ENCODE results near the gene SLC5A11. TPM values are rescaled to one million over a fixed set of nuclear protein-coding genes. Genes with fewer than 3 reads are reported as not detected.

SLC5A11 gene
- total and polyA plus RNA-seq, 5 donors = 0.02 TPM; not detected in 4

GRCh38 chr16:24900230-24900629, 54.5 kb downstream of the SLC5A11 start:
- H3K27me3 ChIP-seq (ENCODE audit: control insufficient read depth, insufficient read depth) = no peaks in the 10 kb centered on the region
- H3K27ac ChIP-seq (ENCODE audit: low read length) = no peak overlapping the region
- no peaks in the 10 kb centered on the region for H3K9me3 ChIP-seq (ENCODE audit: control insufficient read depth, low read length)
- H3K4me1 ChIP-seq (ENCODE audit: control insufficient read depth, insufficient read depth, low read length) = no peaks in the 10 kb centered on the region
- intact Hi-C loops (cut with DNase I) = no loop called here
- no peak overlapping the region for H3K4me3 ChIP-seq (ENCODE audit: low read length)
- DNase-seq = no peak
- no peak for ATAC-seq

GRCh38 chr16:24906199-24906808, 60.5 kb downstream of the SLC5A11 start:
- H3K4me1 ChIP-seq (ENCODE audit: control insufficient read depth, insufficient read depth, low read length) = no peaks in the 10 kb centered on the region
- ATAC-seq (no peak), DNase-seq (no peak)
- no peak overlapping the region for H3K4me3 ChIP-seq (ENCODE audit: low read length)
- H3K27me3 ChIP-seq (ENCODE audit: control insufficient read depth, insufficient read depth) = no peaks in the 10 kb centered on the region
- intact Hi-C loops (cut with DNase I) = no loop called here
- no peaks in the 10 kb centered on the region for H3K9me3 ChIP-seq (ENCODE audit: control insufficient read depth, low read length)
- no peak overlapping the region for H3K27ac ChIP-seq (ENCODE audit: low read length)
- 46% methylated on average over 14 of the region's 14 CpGs for WGBS

GRCh38 chr16:24906901-24907300, 61.1 kb downstream of the SLC5A11 start:
- no peak overlapping the region for H3K4me3 ChIP-seq (ENCODE audit: low read length)
- DNase-seq = no peak
- no peak overlapping the region for H3K27ac ChIP-seq (ENCODE audit: low read length)
- intact Hi-C loops (cut with DNase I) = no loop called here
- no peak for ATAC-seq
- WGBS = 88% methylated on average over 10 of the region's 10 CpGs
- no peaks in the 10 kb centered on the region for H3K27me3 ChIP-seq (ENCODE audit: control insufficient read depth, insufficient read depth)
- no peaks in the 10 kb centered on the region for H3K9me3 ChIP-seq (ENCODE audit: control insufficient read depth, low read length)
- no peaks in the 10 kb centered on the region for H3K4me1 ChIP-seq (ENCODE audit: control insufficient read depth, insufficient read depth, low read length)

DNA sequence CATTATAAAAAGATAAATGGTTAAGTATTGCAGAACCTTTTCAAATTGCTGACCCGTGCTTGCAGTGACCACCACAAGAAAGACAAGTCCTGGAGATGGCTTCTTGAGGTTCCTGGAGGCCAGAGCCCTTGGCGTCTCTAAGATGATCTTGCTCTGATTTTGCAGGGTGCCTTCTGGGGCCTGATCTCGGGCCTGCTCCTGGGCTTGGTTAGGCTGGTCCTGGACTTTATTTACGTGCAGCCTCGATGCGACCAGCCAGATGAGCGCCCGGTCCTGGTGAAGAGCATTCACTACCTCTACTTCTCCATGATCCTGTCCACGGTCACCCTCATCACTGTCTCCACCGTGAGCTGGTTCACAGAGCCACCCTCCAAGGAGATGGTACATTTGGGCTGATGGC, 63.0 kb downstream of the SLC5A11 start:
- Histone ChIP-seq H3K9me3 (ENCODE audit: control insufficient read depth, low read length) (no peaks in the 10 kb centered on the region), H3K4me1 (ENCODE audit: control insufficient read depth, insufficient read depth, low read length) (no peaks in the 10 kb centered on the region), H3K4me3 (ENCODE audit: low read length) (no peak overlapping the region), H3K27me3 (ENCODE audit: control insufficient read depth, insufficient read depth) (no peaks in the 10 kb centered on the region), H3K27ac (ENCODE audit: low read length) (no peak overlapping the region)
- DNase-seq (no peak), ATAC-seq (no peak)
- intact Hi-C loops (cut with DNase I) = no loop called here
- 90% methylated on average over 10 of the region's 10 CpGs for whole genome bisulfite sequencing

DNA sequence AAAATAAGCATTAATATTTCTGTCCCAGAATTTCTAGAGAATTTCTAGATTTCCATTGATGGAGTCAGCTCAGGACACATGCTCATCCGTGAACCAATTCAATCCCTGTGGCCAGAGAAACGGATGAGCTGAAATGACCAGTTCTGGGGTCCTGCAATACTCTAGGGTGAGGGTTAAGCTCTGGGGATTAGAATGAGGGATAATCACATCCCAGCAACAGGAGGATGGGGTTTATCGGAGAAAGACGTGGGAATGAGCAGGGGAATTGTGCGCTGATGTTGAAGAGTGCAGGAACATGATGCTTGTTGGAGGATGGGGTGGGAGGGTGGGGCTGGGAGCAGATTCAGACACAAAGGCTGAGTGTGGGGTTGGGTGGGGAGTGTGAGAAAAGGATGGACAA, 64.1 kb downstream of the SLC5A11 start:
- no peaks in the 10 kb centered on the region for H3K4me1 ChIP-seq (ENCODE audit: control insufficient read depth, insufficient read depth, low read length)
- H3K27ac ChIP-seq (ENCODE audit: low read length) = no peak overlapping the region
- no peaks in the 10 kb centered on the region for H3K9me3 ChIP-seq (ENCODE audit: control insufficient read depth, low read length)
- no peaks in the 10 kb centered on the region for H3K27me3 ChIP-seq (ENCODE audit: control insufficient read depth, insufficient read depth)
- no peak for DNase-seq
- WGBS = 70% methylated on average over 5 of the region's 5 CpGs
- no peak for ATAC-seq
- no peak overlapping the region for H3K4me3 ChIP-seq (ENCODE audit: low read length)
- intact Hi-C loops (cut with DNase I) = no loop called here

DNA sequence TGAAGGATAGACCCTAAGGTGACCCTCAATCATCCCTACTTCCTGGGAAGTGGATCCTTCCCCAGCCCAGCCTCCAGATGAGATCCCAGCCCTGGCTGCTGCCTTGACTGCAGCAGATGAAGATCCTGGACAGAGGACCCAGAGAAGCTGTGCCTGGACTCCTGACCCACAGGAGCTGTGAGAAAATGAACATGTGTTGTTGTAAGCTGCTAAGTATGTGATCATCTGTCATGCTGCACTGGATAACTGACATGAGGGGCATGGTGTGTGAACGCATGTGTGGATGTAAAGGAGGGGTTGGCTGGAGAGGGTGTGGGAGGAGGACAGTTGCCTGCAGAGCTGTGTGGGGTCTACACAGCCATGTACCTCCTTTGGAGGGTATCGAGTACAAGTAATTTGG, 69.3 kb downstream of the SLC5A11 start:
- H3K27ac ChIP-seq (ENCODE audit: low read length) = no peak overlapping the region
- H3K4me1 ChIP-seq (ENCODE audit: control insufficient read depth, insufficient read depth, low read length) = no peaks in the 10 kb centered on the region
- intact Hi-C loops (cut with DNase I) = no loop called here
- H3K4me3 ChIP-seq (ENCODE audit: low read length) = no peak overlapping the region
- ATAC-seq (no peak), DNase-seq (no peak)
- 72% methylated on average over 2 of the region's 2 CpGs for WGBS
- no peaks in the 10 kb centered on the region for H3K27me3 ChIP-seq (ENCODE audit: control insufficient read depth, insufficient read depth)
- H3K9me3 ChIP-seq (ENCODE audit: control insufficient read depth, low read length) = no peaks in the 10 kb centered on the region

DNA sequence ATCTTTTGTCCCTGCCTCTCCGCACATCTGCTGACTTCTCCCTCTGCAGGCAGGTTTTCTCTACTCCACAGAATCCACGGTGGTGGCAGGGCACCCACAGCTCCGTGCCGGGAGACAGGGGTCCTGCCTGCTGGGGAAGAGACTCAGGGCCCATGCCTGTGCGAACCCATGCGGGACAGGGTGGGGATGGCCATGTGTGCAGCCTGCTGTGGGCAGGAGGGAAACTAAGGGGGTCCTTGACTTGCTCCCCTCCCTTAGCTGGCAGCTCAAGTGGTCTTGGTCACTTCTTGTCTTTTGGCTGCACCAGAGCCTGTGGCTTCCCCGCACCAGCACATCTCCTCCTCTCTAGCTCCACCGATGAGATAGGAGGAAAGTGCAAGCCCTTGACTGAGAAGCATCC, 69.8 kb downstream of the SLC5A11 start:
- peak in 1 of 2 donors; percentile 29 for ATAC-seq
- WGBS = 82% methylated on average over 8 of the region's 8 CpGs
- intact Hi-C loops (cut with DNase I) = no loop called here

GRCh38 chr16:24917236-24917635, 71.5 kb downstream of the SLC5A11 start:
- no peak for ATAC-seq
- no peak overlapping the region for H3K27ac ChIP-seq (ENCODE audit: low read length)
- H3K4me3 ChIP-seq (ENCODE audit: low read length) = no peak overlapping the region
- H3K4me1 ChIP-seq (ENCODE audit: control insufficient read depth, insufficient read depth, low read length) = no peaks in the 10 kb centered on the region
- WGBS = 92% methylated on average over 6 of the region's 6 CpGs
- no peaks in the 10 kb centered on the region for H3K27me3 ChIP-seq (ENCODE audit: control insufficient read depth, insufficient read depth)
- intact Hi-C loops (cut with DNase I) = no loop called here
- no peak for DNase-seq
- H3K9me3 ChIP-seq (ENCODE audit: control insufficient read depth, low read length) = no peaks in the 10 kb centered on the region

More for the DNA sequence above, 69.8 kb downstream of the SLC5A11 start:
- no peak overlapping the region for H3K4me3 ChIP-seq (ENCODE audit: low read length)
- no peaks in the 10 kb centered on the region for H3K27me3 ChIP-seq (ENCODE audit: control insufficient read depth, insufficient read depth)
- H3K27ac ChIP-seq (ENCODE audit: low read length) = no peak overlapping the region
- no peaks in the 10 kb centered on the region for H3K9me3 ChIP-seq (ENCODE audit: control insufficient read depth, low read length)
- no peaks in the 10 kb centered on the region for H3K4me1 ChIP-seq (ENCODE audit: control insufficient read depth, insufficient read depth, low read length)
- no peak for DNase-seq

GRCh38 chr16:24917891-24918290, 72.1 kb downstream of the SLC5A11 start:
- Histone ChIP-seq H3K27ac (ENCODE audit: low read length) (no peak overlapping the region), H3K27me3 (ENCODE audit: control insufficient read depth, insufficient read depth) (no peaks in the 10 kb centered on the region), H3K4me3 (ENCODE audit: low read length) (no peak overlapping the region), H3K9me3 (ENCODE audit: control insufficient read depth, low read length) (no peaks in the 10 kb centered on the region), H3K4me1 (ENCODE audit: control insufficient read depth, insufficient read depth, low read length) (no peaks in the 10 kb centered on the region)
- DNase-seq (no peak), ATAC-seq (no peak)
- intact Hi-C loops (cut with DNase I) = no loop called here
- WGBS = 92% methylated on average over 5 of the region's 5 CpGs

DNA sequence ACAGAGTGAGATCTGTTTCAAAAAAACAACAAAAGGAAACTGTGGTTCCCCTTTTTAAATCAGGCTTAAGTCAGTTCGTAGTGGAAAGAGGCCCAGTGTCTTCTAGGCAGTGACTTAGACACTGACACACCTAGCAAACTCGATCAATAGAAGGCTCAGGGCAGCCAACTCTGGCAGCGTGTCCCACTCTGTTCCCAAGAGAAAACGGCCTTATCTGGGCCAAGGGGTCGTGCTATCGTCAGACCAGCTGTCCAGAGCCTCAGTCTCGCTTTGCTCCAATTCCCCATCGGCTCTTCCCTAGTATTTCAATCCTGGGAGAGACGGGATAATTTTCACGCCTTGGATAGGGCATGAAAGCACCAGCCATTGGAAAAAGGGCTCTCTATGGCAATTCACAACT, 72.9 kb downstream of the SLC5A11 start:
- H3K4me3 ChIP-seq (ENCODE audit: low read length) = no peak overlapping the region
- intact Hi-C loops (cut with DNase I) = no loop called here
- no peaks in the 10 kb centered on the region for H3K9me3 ChIP-seq (ENCODE audit: control insufficient read depth, low read length)
- no peaks in the 10 kb centered on the region for H3K4me1 ChIP-seq (ENCODE audit: control insufficient read depth, insufficient read depth, low read length)
- no peak for DNase-seq
- H3K27ac ChIP-seq (ENCODE audit: low read length) = no peak overlapping the region
- ATAC-seq = no peak
- WGBS = 69% methylated on average over 10 of the region's 10 CpGs
- no peaks in the 10 kb centered on the region for H3K27me3 ChIP-seq (ENCODE audit: control insufficient read depth, insufficient read depth)

DNA sequence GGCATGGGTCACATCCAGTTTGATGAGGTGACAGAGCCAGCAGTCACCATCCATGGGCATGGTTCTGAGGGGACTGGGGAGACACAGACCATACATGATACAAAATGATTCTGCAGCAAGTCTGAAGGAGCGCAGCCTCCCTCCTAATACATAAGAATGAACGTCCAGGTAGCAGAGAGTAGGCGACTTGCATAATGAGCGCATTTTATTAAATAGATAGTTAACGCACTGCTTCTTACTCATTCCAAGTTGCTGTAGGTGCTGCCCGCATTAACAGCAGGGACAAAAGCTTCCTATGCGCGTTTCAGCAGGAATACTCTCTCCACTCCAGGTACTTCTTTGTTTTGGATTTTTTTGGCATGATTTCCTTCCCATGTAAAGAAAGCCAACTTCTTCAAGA, 73.8 kb downstream of the SLC5A11 start:
- whole genome bisulfite sequencing = 95% methylated on average over 8 of the region's 8 CpGs
- no peak overlapping the region for H3K27ac ChIP-seq (ENCODE audit: low read length)
- no peaks in the 10 kb centered on the region for H3K4me1 ChIP-seq (ENCODE audit: control insufficient read depth, insufficient read depth, low read length)
- ATAC-seq (no peak), DNase-seq (no peak)
- H3K9me3 ChIP-seq (ENCODE audit: control insufficient read depth, low read length) = no peaks in the 10 kb centered on the region
- intact Hi-C loops (cut with DNase I) = no loop called here
- H3K27me3 ChIP-seq (ENCODE audit: control insufficient read depth, insufficient read depth) = no peaks in the 10 kb centered on the region
- H3K4me3 ChIP-seq (ENCODE audit: low read length) = no peak overlapping the region

DNA sequence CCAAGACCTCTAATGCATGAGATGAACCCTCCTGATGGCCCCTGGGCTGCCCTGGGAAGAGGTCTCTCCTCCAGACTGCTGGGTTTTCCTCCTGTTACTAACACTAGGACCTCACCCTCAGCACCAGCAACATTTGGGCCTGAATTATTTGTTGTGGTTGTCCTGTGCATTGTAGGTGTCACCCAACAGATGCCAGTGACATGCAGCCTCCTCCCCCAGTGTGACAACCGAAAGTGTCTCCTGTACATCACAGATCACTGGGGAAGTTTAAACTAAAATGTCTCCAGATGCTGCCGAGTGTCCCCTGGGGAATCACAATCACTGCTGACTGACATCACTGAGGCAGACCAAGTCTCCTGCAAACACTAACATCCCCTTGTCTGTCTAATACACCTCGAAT, 74.8 kb downstream of the SLC5A11 start:
- ATAC-seq = no peak
- Histone ChIP-seq H3K4me1 (ENCODE audit: control insufficient read depth, insufficient read depth, low read length) (no peaks in the 10 kb centered on the region), H3K27me3 (ENCODE audit: control insufficient read depth, insufficient read depth) (no peaks in the 10 kb centered on the region), H3K27ac (ENCODE audit: low read length) (no peak overlapping the region), H3K9me3 (ENCODE audit: control insufficient read depth, low read length) (no peaks in the 10 kb centered on the region), H3K4me3 (ENCODE audit: low read length) (no peak overlapping the region)
- no peak for DNase-seq
- intact Hi-C loops (cut with DNase I) = no loop called here
- 92% methylated on average over 3 of the region's 3 CpGs for WGBS

Data from right cardiac atrium (tissue), 5 donors.